ENCODE measurements around the gene BRCA1.

The BRCA1 gene

GRCh38 chr17:43118679-43119615, 6.2 kb downstream of the BRCA1 start:
- no peak for ATAC-seq
- no peak for TF ChIP-seq OSR1 (CRISPR knock-in tag; IDR thresholded peaks at IDR 0.05)
- TF ChIP-seq ZFP3 (CRISPR knock-in tag; IDR thresholded peaks at IDR 0.05): no peak

- TF ChIP-seq CSDC2 (CRISPR knock-in tag; IDR thresholded peaks at IDR 0.05): no peak
- no peak for TF ChIP-seq GLIS3 (CRISPR knock-in tag; IDR thresholded peaks at IDR 0.05)
- TF ChIP-seq RARB (CRISPR knock-in tag; IDR thresholded peaks at IDR 0.05): no peak
- TF ChIP-seq ESRRG (CRISPR knock-in tag; IDR thresholded peaks at IDR 0.05): no peak
- TF ChIP-seq POU6F1 (CRISPR knock-in tag; IDR thresholded peaks at IDR 0.05; ENCODE audit: borderline replicate concordance, low read depth): no peak
- ATAC-seq: no peak
Measured at GRCh38 chr17:43114151-43114552, 11.0 kb downstream of the BRCA1 start.

- TF ChIP-seq ESRRG (CRISPR knock-in tag; IDR thresholded peaks at IDR 0.05) (no peak), POU6F1 (CRISPR knock-in tag; IDR thresholded peaks at IDR 0.05; ENCODE audit: borderline replicate concordance, low read depth) (no peak), PPARA (CRISPR knock-in tag; IDR thresholded peaks at IDR 0.05; ENCODE audit: borderline replicate concordance) (no peak), TCF4 (CRISPR knock-in tag; IDR thresholded peaks at IDR 0.05; ENCODE audit: borderline replicate concordance) (no peak), TOX (CRISPR knock-in tag; IDR thresholded peaks at IDR 0.05; ENCODE audit: borderline replicate concordance) (no peak), ARNTL (CRISPR knock-in tag; IDR thresholded peaks at IDR 0.05; ENCODE audit: borderline replicate concordance, low read depth) (no peak), BACH2 (CRISPR knock-in tag; IDR thresholded peaks at IDR 0.05; ENCODE audit: borderline replicate concordance) (no peak), ZFP30 (CRISPR knock-in tag; IDR thresholded peaks at IDR 0.05) (no peak), ZNF565 (CRISPR knock-in tag; conservative IDR thresholded peaks at IDR 0.05; ENCODE audit: low read depth) (no peak)
- no peak for ATAC-seq
Measured at GRCh38 chr17:43106552-43106951, 18.6 kb downstream of the BRCA1 start.

GRCh38 chr17:43105146-43105545, 20.0 kb downstream of the BRCA1 start:
- no peak for ATAC-seq
- TF ChIP-seq OSR1 (CRISPR knock-in tag; IDR thresholded peaks at IDR 0.05) (no peak), TSHZ2 (CRISPR knock-in tag; IDR thresholded peaks at IDR 0.05) (no peak), ZNF8 (CRISPR knock-in tag; IDR thresholded peaks at IDR 0.05) (no peak), ZNF565 (CRISPR knock-in tag; conservative IDR thresholded peaks at IDR 0.05; ENCODE audit: low read depth) (no peak), TOX (CRISPR knock-in tag; IDR thresholded peaks at IDR 0.05; ENCODE audit: borderline replicate concordance) (no peak), POU6F1 (CRISPR knock-in tag; IDR thresholded peaks at IDR 0.05; ENCODE audit: borderline replicate concordance, low read depth) (no peak), ZNF70 (CRISPR knock-in tag; IDR thresholded peaks at IDR 0.05) (no peak), PATZ1 (CRISPR knock-in tag; IDR thresholded peaks at IDR 0.05; ENCODE audit: borderline replicate concordance) (no peak), ZFP3 (CRISPR knock-in tag; IDR thresholded peaks at IDR 0.05) (no peak), CSDC2 (CRISPR knock-in tag; IDR thresholded peaks at IDR 0.05) (no peak), TCF4 (CRISPR knock-in tag; IDR thresholded peaks at IDR 0.05; ENCODE audit: borderline replicate concordance) (no peak), BACH2 (CRISPR knock-in tag; IDR thresholded peaks at IDR 0.05; ENCODE audit: borderline replicate concordance) (no peak), RARB (CRISPR knock-in tag; IDR thresholded peaks at IDR 0.05) (no peak), ISL1 (CRISPR knock-in tag; IDR thresholded peaks at IDR 0.05) (no peak), CREB5 (CRISPR knock-in tag; IDR thresholded peaks at IDR 0.05; ENCODE audit: low read depth) (no peak), PPARA (CRISPR knock-in tag; IDR thresholded peaks at IDR 0.05; ENCODE audit: borderline replicate concordance) (no peak), ZFP30 (CRISPR knock-in tag; IDR thresholded peaks at IDR 0.05) (no peak), GLIS3 (CRISPR knock-in tag; IDR thresholded peaks at IDR 0.05) (no peak), SNAI2 (CRISPR knock-in tag; IDR thresholded peaks at IDR 0.05) (no peak)
